Ishikawa (cell line): ENCODE measurements around the gene PPP2R2C.

Experiments
- CEBPB ChIP-seq: IDR thresholded peaks from 2 replicates; pipeline ENCODE4 v1.6.1; 2012
- CREB1 ChIP-seq: IDR thresholded peaks from 2 replicates; pipeline ENCODE4 v1.6.1; 2012; ENCODE audit warnings: low read depth
- EGR1 ChIP-seq: IDR thresholded peaks from 2 replicates; pipeline ENCODE4 v1.6.1; 2012
- EP300 ChIP-seq: IDR thresholded peaks from 2 replicates; pipeline ENCODE4 v1.6.1; 2012; ENCODE audit warnings: borderline replicate concordance
- FOXM1 ChIP-seq: IDR thresholded peaks from 2 replicates; pipeline ENCODE4 v1.6.1; 2012; ENCODE audit warnings: low read depth, borderline replicate concordance
- NFIC ChIP-seq: IDR thresholded peaks from 2 replicates; pipeline ENCODE4 v1.6.1; 2012
- RAD21 ChIP-seq: IDR thresholded peaks from 2 replicates; pipeline ENCODE4 v1.6.1; 2012; ENCODE audit warnings: low read depth
- TAF1 ChIP-seq: IDR thresholded peaks from 2 replicates; pipeline ENCODE4 v1.6.1; 2012; ENCODE audit warnings: low read depth, mild to moderate bottlenecking
- TCF12 ChIP-seq: IDR thresholded peaks from 2 replicates; pipeline ENCODE4 v1.6.1; 2012; ENCODE audit warnings: low read depth
- TEAD4 ChIP-seq: IDR thresholded peaks from 2 replicates; pipeline ENCODE4 v1.6.1; 2012
- YY1 ChIP-seq: IDR thresholded peaks from 2 replicates; pipeline ENCODE4 v1.6.1; 2012; ENCODE audit warnings: low read depth
- ZBTB7A ChIP-seq: IDR thresholded peaks from 2 replicates; pipeline ENCODE4 v1.6.1; 2012; ENCODE audit warnings: low read depth
- TF ChIP-seq, protein P1 (sequence below): IDR thresholded peaks from 2 replicates; pipeline ENCODE4 v1.6.1; 2012; ENCODE audit warnings: low read depth, mild to moderate bottlenecking
- TF ChIP-seq, protein P2 (sequence below): IDR thresholded peaks from 2 replicates; pipeline ENCODE4 v1.6.1; 2012
- TF ChIP-seq, protein P3 (sequence below): IDR thresholded peaks from 2 replicates; pipeline ENCODE4 v1.6.1; 2012

Gene PPP2R2C

DNA sequence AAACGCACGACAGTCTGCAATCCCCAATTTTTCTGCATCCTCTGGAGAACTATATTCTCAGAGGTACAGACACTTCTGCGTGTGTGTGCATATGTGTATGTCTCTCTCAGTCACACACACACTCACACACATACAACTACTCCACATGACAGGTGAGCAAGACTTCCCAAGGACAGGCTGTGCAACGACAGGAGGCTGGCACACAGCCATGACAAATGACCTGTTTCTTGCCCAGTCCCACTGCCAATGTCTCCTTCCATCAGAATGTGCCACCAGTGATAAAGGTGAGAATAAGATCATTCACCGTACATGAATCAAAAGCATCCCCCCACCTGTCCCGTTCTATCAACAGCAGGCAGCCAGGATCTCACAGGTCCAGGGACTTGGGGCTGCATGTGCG, 52.4 kb downstream of the PPP2R2C start:
- TF ChIP-seq CREB1 (no peak), YY1 (no peak), RAD21 (no peak), EGR1 (no peak), CEBPB (no peak), FOXM1 (no peak), EP300 (no peak), ZBTB7A (no peak), TCF12 (no peak), TAF1 (no peak), TEAD4 (no peak), NFIC (no peak)
- TF ChIP-seq, protein P1, sequence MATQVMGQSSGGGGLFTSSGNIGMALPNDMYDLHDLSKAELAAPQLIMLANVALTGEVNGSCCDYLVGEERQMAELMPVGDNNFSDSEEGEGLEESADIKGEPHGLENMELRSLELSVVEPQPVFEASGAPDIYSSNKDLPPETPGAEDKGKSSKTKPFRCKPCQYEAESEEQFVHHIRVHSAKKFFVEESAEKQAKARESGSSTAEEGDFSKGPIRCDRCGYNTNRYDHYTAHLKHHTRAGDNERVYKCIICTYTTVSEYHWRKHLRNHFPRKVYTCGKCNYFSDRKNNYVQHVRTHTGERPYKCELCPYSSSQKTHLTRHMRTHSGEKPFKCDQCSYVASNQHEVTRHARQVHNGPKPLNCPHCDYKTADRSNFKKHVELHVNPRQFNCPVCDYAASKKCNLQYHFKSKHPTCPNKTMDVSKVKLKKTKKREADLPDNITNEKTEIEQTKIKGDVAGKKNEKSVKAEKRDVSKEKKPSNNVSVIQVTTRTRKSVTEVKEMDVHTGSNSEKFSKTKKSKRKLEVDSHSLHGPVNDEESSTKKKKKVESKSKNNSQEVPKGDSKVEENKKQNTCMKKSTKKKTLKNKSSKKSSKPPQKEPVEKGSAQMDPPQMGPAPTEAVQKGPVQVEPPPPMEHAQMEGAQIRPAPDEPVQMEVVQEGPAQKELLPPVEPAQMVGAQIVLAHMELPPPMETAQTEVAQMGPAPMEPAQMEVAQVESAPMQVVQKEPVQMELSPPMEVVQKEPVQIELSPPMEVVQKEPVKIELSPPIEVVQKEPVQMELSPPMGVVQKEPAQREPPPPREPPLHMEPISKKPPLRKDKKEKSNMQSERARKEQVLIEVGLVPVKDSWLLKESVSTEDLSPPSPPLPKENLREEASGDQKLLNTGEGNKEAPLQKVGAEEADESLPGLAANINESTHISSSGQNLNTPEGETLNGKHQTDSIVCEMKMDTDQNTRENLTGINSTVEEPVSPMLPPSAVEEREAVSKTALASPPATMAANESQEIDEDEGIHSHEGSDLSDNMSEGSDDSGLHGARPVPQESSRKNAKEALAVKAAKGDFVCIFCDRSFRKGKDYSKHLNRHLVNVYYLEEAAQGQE: no peak
- TF ChIP-seq, protein P2, sequence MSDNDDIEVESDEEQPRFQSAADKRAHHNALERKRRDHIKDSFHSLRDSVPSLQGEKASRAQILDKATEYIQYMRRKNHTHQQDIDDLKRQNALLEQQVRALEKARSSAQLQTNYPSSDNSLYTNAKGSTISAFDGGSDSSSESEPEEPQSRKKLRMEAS: no peak
- TF ChIP-seq, protein P3, sequence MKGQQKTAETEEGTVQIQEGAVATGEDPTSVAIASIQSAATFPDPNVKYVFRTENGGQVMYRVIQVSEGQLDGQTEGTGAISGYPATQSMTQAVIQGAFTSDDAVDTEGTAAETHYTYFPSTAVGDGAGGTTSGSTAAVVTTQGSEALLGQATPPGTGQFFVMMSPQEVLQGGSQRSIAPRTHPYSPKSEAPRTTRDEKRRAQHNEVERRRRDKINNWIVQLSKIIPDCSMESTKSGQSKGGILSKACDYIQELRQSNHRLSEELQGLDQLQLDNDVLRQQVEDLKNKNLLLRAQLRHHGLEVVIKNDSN: no peak

DNA sequence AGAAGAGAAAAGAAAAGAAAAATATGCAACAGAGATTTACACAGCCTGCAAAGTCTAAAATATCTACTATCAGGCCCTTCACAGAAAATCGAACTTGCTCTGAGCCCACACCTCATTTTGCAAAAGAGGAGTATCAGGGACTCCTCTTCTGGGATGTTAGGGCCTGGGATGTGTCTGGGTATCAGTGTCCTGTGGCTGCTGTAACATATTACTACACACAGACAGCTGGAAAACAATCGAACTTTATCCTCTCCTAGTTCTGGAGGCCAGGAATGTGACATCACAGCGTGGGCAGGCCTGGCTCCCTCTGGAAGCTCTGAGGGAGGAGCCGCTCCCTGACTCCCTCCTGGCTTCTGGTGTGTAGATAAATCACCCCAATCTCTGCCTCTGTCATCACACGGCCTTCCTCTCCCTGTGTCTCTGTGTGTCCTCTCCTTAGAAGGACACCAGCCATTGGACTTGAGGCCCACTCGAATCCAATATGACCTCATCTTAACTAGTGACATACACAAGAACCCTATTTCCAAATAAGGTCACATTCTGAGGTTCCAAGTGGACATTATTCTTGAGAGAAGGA, 52.9 kb downstream of the PPP2R2C start:
- TF ChIP-seq EGR1: no peak
- TF ChIP-seq NFIC: no peak
- TF ChIP-seq CEBPB: no peak
- TF ChIP-seq, protein P3: no peak
- no peak for TF ChIP-seq RAD21
- TF ChIP-seq ZBTB7A: no peak
- TF ChIP-seq, protein P2: no peak
- no peak for TF ChIP-seq TAF1
- TF ChIP-seq, protein P1: no peak
- no peak for TF ChIP-seq YY1
- no peak for TF ChIP-seq EP300
- TF ChIP-seq CREB1: no peak
- no peak for TF ChIP-seq TCF12
- no peak for TF ChIP-seq FOXM1
- no peak for TF ChIP-seq TEAD4

DNA sequence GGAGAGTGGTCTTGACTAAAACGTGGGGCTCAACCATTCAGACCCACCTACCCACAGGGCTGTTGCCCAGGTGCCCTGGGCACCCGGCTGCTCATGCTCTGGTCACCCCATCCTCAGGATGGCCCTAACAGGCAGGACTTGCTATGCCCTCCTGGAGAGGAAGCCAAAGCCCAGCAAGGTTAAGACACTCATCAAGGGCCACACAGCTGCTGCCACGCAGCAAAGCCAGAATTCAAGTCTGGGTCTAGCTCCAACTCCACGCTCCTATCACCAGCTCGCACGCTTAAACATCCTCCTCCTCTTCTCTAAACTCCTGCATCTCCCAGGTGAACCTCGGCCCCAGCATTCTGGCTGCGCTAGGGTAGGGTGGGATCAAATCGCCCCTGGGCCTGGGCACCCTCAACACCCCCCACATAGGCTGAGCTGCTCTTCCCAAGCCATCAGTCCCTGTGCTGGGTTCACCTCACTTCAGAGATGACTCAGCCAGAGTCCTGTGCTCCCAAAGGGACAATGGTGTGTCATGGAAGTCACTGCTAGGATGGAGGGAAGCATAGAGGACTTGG, 54.1 kb downstream of the PPP2R2C start:
- TF ChIP-seq TEAD4 (no peak), TCF12 (no peak), YY1 (no peak), ZBTB7A (no peak), FOXM1 (no peak), CREB1 (no peak), EGR1 (no peak), RAD21 (no peak)
- TF ChIP-seq, protein P3: no peak

DNA sequence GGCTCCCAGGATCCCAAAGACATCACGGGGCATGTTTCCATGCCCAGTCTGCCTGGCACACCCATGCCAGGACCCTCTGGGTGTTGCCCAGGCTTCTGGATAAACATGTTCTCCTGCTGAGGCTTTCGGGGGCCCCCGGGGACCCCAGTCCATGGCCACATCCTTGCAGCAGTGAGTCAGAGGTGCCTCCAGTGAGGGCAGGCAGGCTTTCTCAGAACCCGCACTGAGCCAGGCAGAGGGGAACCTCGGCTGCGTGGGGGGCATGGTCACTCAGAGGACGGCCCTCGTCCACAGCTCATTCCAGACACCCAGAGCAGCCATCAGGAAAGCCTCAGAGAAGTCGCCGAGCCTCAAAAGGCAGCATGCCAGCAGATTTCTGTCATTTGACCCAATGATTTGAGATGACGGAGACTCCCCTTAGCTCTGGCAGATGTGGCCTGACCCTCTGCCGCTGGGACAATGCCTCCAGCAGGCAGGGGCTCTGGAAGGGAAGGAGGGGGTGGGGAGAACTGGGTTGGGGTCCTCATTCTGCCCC, 54.8 kb downstream of the PPP2R2C start:
- TF ChIP-seq, protein P2: no peak
- TF ChIP-seq NFIC (no peak), TCF12 (no peak), ZBTB7A (no peak), RAD21 (no peak), CREB1 (no peak), EGR1 (no peak), EP300 (no peak), FOXM1 (no peak), TEAD4 (no peak), TAF1 (no peak), CEBPB (no peak), YY1 (no peak)
- TF ChIP-seq, protein P1: no peak
- TF ChIP-seq, protein P3: no peak
